MM.1S (cell line): Measurements from ENCODE around the gene DTL.

ENCODE experiments used
- DNase-seq: peaks from one replicate; pipeline ENCODE4 v3.0.0-alpha.2; 2015
- H2AFZ ChIP-seq: fragments of 300-600 bp; sonication (generic); 2 replicates; pipeline ENCODE4 v1.6.0; 2016; ENCODE audit warnings: antibody characterized with exemption, low read length
- H3F3A ChIP-seq: fragments of 300-600 bp; sonication (generic); 2 replicates; pipeline ENCODE4 v1.6.1; 2016; ENCODE audit warnings: mild to moderate bottlenecking, antibody characterized with exemption, low read length, moderate library complexity, mixed read lengths; ENCODE audit not compliant: insufficient read depth
- H3K27ac ChIP-seq: fragments of 300-600 bp; sonication (generic); 2 replicates; pipeline ENCODE4 v1.5.1; 2016; ENCODE audit warnings: mild to moderate bottlenecking, low read length
- H3K27me3 ChIP-seq: fragments of 300-600 bp; sonication (generic); replicated peaks from 2 replicates; pipeline ENCODE4 v1.6.0; 2016; ENCODE audit warnings: low read length; ENCODE audit not compliant: insufficient read depth
- H3K36me3 ChIP-seq: fragments of 300-600 bp; sonication (generic); replicated peaks from 2 replicates; pipeline ENCODE4 v1.6.1; 2016; ENCODE audit warnings: mild to moderate bottlenecking, low read length, mixed read lengths; ENCODE audit not compliant: insufficient read depth
- H3K4me1 ChIP-seq: fragments of 300-600 bp; sonication (generic); 2 replicates; pipeline ENCODE4 v1.6.1; 2016; ENCODE audit warnings: low read length, mixed read lengths
- H3K4me2 ChIP-seq: fragments of 300-600 bp; sonication (generic); 2 replicates; pipeline ENCODE4 v1.6.0; 2016; ENCODE audit warnings: low read depth, low read length
- H3K4me3 ChIP-seq: fragments of 300-600 bp; sonication (generic); 2 replicates; pipeline ENCODE4 v1.5.1; 2016; ENCODE audit warnings: low read length, mixed read lengths
- H3K79me2 ChIP-seq: fragments of 300-600 bp; sonication (generic); 2 replicates; pipeline ENCODE4 v1.6.1; 2016; ENCODE audit warnings: mixed run types, low read length, mixed read lengths
- H3K9ac ChIP-seq: fragments of 300-600 bp; sonication (generic); 2 replicates; pipeline ENCODE4 v1.6.1; 2016; ENCODE audit warnings: low read length, mixed read lengths
- H3K9me2 ChIP-seq: fragments of 300-600 bp; sonication (generic); replicated peaks from 2 replicates; pipeline ENCODE4 v1.6.1; 2016; ENCODE audit warnings: mild to moderate bottlenecking, low read length, mixed read lengths; ENCODE audit not compliant: insufficient read depth
- H3K9me3 ChIP-seq: fragments of 300-600 bp; sonication (generic); replicated peaks from 2 replicates; pipeline ENCODE4 v1.6.1; 2016; ENCODE audit warnings: mild to moderate bottlenecking, low read length, mixed read lengths; ENCODE audit not compliant: insufficient read depth
- H4K20me1 ChIP-seq: fragments of 300-600 bp; sonication (generic); 2 replicates; pipeline ENCODE4 v1.6.1; 2016; ENCODE audit warnings: mild to moderate bottlenecking, low read length, moderate library complexity, mixed read lengths; ENCODE audit not compliant: insufficient read depth
- EZH2 ChIP-seq: fragments of 300-600 bp; sonication (generic); optimal IDR thresholded peaks from 2 replicates; pipeline ENCODE3; 2017; ENCODE audit warnings: low read depth, mild to moderate bottlenecking, antibody characterized with exemption, low read length, mixed read lengths
- EZH2phosphoT487 ChIP-seq: fragments of 300-600 bp; sonication (generic); IDR thresholded peaks from 2 replicates; pipeline ENCODE4 v1.6.1; 2018; ENCODE audit warnings: antibody characterized with exemption, low read length
- TF ChIP-seq, protein P1 (sequence below): fragments of 300-600 bp; sonication (generic); IDR thresholded peaks from 2 replicates; pipeline ENCODE4 v1.5.1; 2016; ENCODE audit warnings: antibody characterized with exemption, low read length, mixed read lengths

DTL gene

DNA sequence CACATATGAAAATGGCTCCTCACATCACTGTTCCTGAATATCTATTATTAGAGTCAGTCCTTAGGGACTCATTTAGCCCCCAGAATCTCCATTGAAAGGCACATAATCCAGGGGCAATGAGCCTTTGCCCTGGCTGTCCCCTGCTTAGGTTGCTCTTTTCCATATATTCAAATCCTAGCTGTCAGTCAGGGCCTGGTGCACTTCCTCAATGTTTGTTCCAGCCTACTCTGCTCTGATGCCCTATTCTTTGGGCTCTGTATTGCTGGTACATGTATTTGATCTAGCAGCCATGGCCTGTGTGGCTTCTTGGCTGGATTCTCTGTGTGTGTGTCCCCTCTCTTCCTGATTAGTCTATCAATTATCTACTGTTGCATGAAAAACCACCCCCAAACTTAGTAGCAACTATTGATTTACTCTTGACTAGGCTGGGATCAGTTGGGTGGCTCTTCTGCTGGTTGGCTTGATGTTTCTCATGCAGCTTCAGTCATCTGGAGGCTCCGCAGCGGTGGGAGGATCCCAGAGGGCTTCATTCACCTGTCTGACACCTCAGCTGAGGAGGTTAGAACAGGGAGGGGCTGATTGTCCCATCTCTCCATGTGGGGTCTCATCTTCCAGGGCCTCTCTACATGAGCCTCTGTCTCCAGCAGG, 107.5 kb downstream of the DTL start:
- H3F3A ChIP-seq: no peaks in the 10 kb centered on the region
- H3K9me2 ChIP-seq: no peaks in the 10 kb centered on the region
- no peak overlapping the region for H3K4me3 ChIP-seq
- no peak overlapping the region for H3K9ac ChIP-seq
- H3K4me2 ChIP-seq: no peak overlapping the region
- no peak overlapping the region for H3K27ac ChIP-seq
- DNase-seq: no peak
- H2AFZ ChIP-seq: no peak overlapping the region
- no peaks in the 10 kb centered on the region for H3K36me3 ChIP-seq
- H3K4me1 ChIP-seq: no peaks in the 10 kb centered on the region
- no peaks in the 10 kb centered on the region for H3K27me3 ChIP-seq
- no peak for TF ChIP-seq EZH2
- TF ChIP-seq EZH2phosphoT487: no peak
- TF ChIP-seq, protein P1, sequence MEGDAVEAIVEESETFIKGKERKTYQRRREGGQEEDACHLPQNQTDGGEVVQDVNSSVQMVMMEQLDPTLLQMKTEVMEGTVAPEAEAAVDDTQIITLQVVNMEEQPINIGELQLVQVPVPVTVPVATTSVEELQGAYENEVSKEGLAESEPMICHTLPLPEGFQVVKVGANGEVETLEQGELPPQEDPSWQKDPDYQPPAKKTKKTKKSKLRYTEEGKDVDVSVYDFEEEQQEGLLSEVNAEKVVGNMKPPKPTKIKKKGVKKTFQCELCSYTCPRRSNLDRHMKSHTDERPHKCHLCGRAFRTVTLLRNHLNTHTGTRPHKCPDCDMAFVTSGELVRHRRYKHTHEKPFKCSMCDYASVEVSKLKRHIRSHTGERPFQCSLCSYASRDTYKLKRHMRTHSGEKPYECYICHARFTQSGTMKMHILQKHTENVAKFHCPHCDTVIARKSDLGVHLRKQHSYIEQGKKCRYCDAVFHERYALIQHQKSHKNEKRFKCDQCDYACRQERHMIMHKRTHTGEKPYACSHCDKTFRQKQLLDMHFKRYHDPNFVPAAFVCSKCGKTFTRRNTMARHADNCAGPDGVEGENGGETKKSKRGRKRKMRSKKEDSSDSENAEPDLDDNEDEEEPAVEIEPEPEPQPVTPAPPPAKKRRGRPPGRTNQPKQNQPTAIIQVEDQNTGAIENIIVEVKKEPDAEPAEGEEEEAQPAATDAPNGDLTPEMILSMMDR: no peak
- no peaks in the 10 kb centered on the region for H4K20me1 ChIP-seq
- H3K9me3 ChIP-seq: no peaks in the 10 kb centered on the region
- no peaks in the 10 kb centered on the region for H3K79me2 ChIP-seq

DNA sequence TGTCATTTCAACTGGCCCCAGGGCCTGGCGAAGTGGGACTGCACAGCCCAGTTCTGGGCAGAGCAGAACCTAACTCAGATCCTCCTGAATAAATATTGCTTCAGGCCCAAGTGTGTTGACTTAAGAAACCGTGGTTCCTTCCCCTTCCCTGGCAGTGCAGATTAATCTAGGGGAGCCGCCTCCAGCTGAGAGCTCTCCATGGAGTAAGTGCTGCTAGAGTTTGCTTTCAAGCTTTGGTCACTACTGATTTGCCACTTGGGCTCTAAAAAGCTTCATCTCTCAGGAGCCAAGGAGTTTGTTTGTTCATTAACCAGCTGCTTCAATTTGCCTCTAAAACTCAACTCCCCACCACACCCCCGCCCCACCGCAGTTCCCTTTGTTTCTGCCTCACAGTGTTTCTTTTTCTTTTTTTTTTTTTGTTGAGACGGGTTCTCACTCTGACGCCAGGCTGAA, 112.1 kb downstream of the DTL start:
- Histone ChIP-seq H3K9me3 (no peaks in the 10 kb centered on the region), H3K36me3 (no peaks in the 10 kb centered on the region), H3K79me2 (no peaks in the 10 kb centered on the region), H3F3A (no peaks in the 10 kb centered on the region), H3K9ac (no peak overlapping the region), H3K4me2 (no peak overlapping the region), H3K4me1 (no peaks in the 10 kb centered on the region), H3K4me3 (no peak overlapping the region), H3K27me3 (no peaks in the 10 kb centered on the region), H3K9me2 (no peaks in the 10 kb centered on the region), H3K27ac (no peak overlapping the region), H2AFZ (no peak overlapping the region), H4K20me1 (no peaks in the 10 kb centered on the region)
- DNase-seq: no peak
- TF ChIP-seq, protein P1: no peak
- TF ChIP-seq EZH2phosphoT487: no peak
- TF ChIP-seq EZH2: no peak

DNA sequence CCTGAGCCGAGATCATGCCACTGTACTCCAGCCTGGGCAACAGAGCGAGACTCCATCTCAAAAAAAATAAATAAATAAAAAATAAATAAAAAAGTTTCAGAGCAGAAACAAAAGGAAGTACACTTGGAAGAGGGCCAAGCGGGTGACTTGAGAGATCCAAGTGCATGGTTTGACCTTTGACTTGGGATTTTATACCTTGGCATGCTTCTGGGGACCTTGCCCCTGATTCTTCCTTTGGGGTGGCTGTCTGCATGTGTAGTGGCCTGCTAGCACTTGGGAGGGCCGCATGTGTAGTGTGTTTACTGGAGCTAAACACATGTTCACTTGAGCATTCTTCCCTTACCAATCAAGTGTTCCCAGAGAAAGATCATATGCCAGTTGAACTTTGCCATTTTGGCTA, 114.0 kb downstream of the DTL start:
- Histone ChIP-seq H3K36me3 (no peaks in the 10 kb centered on the region), H4K20me1 (no peaks in the 10 kb centered on the region), H3K9me3 (no peaks in the 10 kb centered on the region), H3K4me2 (no peak overlapping the region), H3K4me3 (no peak overlapping the region), H3K4me1 (no peaks in the 10 kb centered on the region), H3K9ac (no peak overlapping the region), H3K27ac (no peak overlapping the region), H2AFZ (no peak overlapping the region), H3K27me3 (no peaks in the 10 kb centered on the region), H3F3A (no peaks in the 10 kb centered on the region), H3K79me2 (no peaks in the 10 kb centered on the region), H3K9me2 (no peaks in the 10 kb centered on the region)
- TF ChIP-seq EZH2phosphoT487: no peak
- TF ChIP-seq, protein P1: no peak
- no peak for TF ChIP-seq EZH2
- no peak for DNase-seq
